IPS DF 19.7 (cell line): ENCODE results near the gene OSBPL2.

ENCODE experiments used
- DNase-seq: peaks from one replicate; pipeline ENCODE4 v3.0.0-alpha.2; 2013; ENCODE audit warnings: low read depth, low spot score

OSBPL2 gene

DNA sequence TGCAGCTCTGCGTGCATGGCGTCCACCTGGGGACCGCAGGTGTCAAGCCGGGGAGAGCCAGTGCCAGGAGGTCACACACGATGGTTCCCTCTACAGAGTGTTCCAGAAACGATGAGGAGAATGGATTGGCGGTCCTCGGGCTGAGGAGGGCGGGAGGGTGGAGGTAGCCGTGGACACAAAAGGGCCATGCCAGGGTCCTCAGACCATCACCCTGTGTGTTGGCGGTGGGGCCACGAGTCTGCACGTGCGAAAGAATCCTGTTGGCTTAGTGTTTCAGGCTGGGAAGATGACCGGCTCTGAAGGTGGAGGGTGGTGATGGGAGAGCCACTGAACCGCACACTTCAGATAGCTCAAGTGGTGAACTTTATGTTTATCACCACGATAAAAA, 31.9 kb upstream of the OSBPL2 start:
- DNase-seq = no peak

- no peak for DNase-seq
Measured at GRCh38 chr20:62208061-62208794, 30.1 kb upstream of the OSBPL2 start.

DNA sequence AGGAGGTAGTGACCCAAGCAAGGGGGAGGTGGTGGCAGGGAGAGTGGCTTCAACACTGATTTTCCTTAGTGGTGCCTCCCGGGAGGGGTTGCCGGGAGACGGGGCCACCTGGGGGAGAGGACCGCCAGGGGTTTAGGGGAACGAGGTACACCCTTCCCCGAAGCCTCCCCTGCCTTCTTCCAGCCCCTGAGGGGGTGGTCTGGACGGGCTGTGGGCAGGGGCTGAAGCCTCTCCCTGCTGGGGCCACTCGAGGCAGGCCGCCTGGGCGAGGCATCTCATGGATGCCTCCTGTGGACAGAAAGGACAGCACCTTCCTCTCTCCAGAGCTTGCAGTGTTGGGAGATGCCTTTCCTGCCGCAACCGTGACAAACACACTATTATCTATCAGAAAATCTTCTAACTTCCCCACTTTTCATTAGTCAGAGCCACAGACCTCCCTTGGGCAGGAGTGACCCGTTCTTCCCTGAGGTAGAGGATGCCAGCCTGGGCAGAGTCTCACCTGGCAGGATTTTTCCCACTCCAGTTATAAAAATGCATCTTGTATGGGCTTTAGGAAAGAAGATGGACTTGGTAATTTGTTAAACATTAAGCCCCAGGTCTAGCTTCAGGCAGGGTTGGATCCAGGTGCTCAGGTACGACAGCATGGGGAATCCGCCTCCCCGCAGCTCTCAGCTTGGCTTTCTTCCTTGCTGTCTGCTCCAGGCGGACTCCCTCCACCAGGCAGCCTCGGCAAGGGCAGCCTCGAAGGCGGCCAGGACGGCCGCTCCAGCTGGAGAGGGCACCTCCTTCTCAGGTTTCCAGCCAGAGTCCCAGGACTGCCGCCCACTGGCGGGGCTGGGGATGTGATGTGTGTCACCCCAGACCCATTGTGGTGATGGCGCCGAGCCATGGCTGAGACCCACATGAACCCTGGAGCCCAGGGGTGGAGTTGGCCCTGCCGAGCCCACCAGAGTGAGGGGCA, 29.2 kb upstream of the OSBPL2 start:
- DNase-seq = no peak

DNA sequence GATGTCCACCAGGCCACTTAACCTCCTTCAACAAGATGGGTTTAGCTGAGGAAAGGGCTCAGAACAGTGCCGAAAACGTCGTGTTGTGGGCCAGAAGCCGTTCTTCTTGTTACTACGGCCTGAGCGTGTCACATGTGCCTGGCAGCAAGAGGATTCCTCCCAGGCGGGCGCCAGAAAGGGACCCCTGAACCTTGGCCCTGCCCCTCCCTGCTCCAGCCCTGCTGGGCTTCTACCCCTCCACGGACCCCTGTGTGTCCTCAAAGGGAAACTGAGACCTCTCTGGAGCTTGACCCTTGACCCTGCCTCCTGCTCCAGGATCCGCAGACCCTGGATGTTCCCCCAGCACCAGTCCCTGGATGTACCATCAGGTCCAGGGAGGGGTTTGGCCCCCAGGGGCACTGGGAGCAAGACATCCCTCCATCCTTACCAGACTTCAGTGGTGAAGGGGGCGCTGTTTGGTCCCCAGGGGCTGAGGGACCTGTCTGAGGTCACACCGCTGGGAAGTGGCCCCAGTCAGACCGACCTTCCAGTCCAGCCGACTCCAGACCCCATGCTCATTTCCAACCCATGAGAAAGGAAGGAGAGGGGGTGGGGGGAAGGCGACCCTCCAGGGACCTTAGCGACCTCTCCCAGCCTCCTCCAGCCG, 28.3 kb upstream of the OSBPL2 start:
- DNase-seq = no peak

- no peak for DNase-seq
Measured at GRCh38 chr20:62210496-62210855, 27.8 kb upstream of the OSBPL2 start.

- DNase-seq = no peak
Measured at GRCh38 chr20:62211216-62211615, 27.1 kb upstream of the OSBPL2 start.

DNA sequence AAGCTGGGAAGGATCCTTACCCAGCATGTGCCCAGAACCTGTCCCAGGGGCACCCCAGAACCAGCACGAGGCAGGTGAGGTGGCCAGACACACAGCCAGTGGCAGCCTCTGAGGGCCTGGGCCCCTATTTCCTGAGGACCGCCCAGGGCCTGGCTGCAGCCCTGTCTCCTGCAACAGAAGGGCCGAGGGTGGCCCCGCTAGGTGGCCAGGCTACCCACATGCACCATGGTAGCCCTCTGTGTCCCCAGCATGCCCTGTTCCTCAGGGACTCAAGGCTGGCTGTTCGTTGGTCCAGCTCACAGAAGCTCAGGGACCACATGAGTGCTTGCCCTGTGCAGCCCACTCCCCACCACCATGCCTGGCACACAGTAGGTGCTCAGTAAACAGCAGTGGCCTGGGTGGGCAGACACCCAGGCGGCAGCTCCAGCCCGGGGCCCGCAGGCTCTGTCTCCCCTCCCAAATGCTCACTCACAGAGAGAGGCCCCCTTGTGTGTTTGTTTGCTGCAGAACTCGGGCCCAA, 26.5 kb upstream of the OSBPL2 start:
- DNase-seq = no peak

GRCh38 chr20:62212299-62212698, 26.0 kb upstream of the OSBPL2 start:
- DNase-seq = no peak

- DNase-seq = no peak
Measured at GRCh38 chr20:62214067-62214466, 24.3 kb upstream of the OSBPL2 start.

DNA sequence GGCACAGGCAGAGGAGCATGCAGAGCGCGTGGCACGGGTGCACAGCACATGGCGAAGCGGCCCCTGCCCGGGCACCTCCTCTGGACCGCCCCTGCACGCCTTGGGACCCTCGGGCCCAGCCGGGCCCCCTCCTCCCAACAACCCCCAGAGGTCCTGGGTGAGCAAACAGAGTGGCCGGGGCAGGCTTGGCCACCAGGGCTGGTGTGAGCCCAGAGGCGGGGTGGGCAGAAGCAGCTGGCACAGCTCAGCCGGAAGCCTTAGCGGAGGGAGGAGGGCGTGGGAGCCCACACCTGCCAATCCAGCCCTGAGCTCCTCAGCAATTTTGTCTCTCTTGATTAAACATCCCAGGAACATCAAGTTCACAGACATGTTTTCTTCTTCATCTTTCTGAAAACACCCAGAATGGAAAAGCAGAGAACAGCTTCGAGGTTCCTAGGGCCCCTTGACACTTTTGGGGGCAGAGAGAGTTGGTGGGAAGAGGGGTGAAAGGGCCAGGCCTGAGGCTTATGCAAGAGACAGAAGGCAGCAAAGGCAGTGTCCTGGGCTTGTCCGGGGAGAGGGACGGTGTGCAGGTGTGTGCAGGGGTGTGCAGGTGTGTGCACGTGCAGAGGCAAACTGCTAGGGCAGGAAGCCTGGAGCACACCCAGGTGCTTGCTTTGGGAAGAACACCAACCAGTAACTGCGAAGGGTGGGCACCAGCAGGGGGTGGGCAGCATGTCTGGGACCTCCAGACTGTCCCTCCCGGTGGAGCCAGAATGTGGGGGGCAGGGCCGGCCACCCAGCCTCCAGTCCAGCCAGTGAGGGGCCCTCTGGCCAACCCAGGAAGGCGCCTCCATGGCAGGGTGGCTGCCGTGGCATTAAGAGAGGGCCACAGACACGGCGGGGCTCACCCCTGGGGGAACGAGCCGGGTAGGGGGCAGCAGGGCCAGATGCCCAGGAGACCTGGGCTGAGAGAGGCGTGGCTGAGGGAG, 23.0 kb upstream of the OSBPL2 start:
- no peak for DNase-seq

- DNase-seq = no peak
Measured at GRCh38 chr20:62215991-62216635, 22.2 kb upstream of the OSBPL2 start.

DNA sequence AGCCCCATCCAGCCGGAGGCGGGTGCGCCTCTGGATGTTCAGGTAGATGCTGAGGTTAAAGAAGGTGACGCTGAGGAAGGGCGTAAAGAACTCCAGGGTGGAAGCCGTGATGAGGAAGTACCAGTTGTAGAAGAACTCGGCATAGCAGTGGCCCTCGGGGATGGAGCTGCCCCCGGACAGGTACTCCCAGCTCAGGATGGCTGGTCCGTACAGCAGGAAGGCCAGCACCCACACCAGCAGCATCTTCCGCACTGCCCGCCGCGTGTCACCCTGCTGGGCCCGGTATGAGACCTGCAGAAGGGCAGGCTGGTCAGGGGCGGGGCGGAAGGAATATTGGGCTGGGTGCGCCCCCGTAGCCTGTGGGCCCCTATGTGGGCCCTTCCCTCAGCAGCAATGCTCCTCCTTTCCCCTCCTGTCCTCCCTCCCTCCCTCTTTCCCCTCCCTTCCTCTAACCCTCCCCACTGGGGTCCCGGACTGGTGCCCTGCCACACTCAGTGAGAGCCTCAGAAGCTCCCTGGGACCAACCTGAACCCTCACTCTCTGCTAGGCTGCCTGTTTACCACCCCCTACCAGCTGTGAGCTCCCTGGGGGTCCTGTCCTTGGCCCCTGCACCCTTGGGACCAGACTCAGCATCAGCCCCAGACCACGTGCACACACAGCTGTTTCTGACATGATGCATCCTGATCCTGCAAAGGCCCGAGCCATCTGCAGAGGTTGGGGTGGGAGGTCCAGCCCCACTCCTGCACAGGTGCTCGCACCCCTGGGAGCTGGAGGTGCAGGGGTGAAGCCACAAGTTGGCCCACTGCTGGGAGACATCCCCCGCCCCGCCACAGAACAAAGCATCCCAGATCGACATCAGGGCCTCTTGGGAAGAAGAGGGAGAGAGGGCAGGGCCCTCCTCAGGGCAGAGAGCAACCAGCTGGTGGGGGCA, 21.4 kb upstream of the OSBPL2 start:
- DNase-seq = no peak

GRCh38 chr20:62217913-62218773, 20.2 kb upstream of the OSBPL2 start:
- no peak for DNase-seq

- DNase-seq = no peak
Measured at GRCh38 chr20:62219101-62219991, 19.0 kb upstream of the OSBPL2 start.

- no peak for DNase-seq
Measured at GRCh38 chr20:62219992-62220665, 18.2 kb upstream of the OSBPL2 start, which contains the start of gene HRH3. Gene HRH3 (minus strand): TSS chr20:62220278. CDS start chr20:62219970, 308 bp downstream.

- DNase-seq = no peak
Measured at GRCh38 chr20:62220666-62221568, 17.4 kb upstream of the OSBPL2 start.
